OCI-M1 (cell line): ENCODE measurements around the gene ACY1.
"Not testable (repeated sequence)": the region's sequence is repeated elsewhere in the genome, so short reads cannot be mapped to it uniquely, and the experiment has no call there.

Source experiments
- DNase-seq: peaks from one replicate; lab custom pipeline; 2025; lab: John Stamatoyannopoulos, UW

ACY1 gene

GRCh38 chr3:52025453-52025852 is 42.1 kb downstream of the ACY1 start:
- DNase-seq = no peak

GRCh38 chr3:52026041-52026440 is 42.7 kb downstream of the ACY1 start:
- DNase-seq = no peak

- DNase-seq = no peak
Measured at GRCh38 chr3:52028572-52028971, 45.2 kb downstream of the ACY1 start.

GRCh38 chr3:52029053-52029452 is 45.7 kb downstream of the ACY1 start:
- DNase-seq = peak; percentile 56

GRCh38 chr3:52029535-52029934 is 46.2 kb downstream of the ACY1 start:
- no peak for DNase-seq

GRCh38 chr3:52030714-52031310 is 47.5 kb downstream of the ACY1 start:
- DNase-seq = no peak

- DNase-seq = no peak
Measured at GRCh38 chr3:52031896-52032295, 48.6 kb downstream of the ACY1 start.

GRCh38 chr3:52032702-52033408 is 49.5 kb downstream of the ACY1 start:
- DNase-seq = no peak

- not testable (repeated sequence) for DNase-seq
Measured at GRCh38 chr3:52033748-52034147, 50.4 kb downstream of the ACY1 start.

GRCh38 chr3:52034212-52034611 is 50.9 kb downstream of the ACY1 start:
- DNase-seq = no peak

GRCh38 chr3:52034651-52035050 is 51.3 kb downstream of the ACY1 start:
- DNase-seq = no peak

- DNase-seq = no peak
Measured at GRCh38 chr3:52036222-52036694, 52.9 kb downstream of the ACY1 start.

- no peak for DNase-seq
Measured at GRCh38 chr3:52036829-52037228, 53.5 kb downstream of the ACY1 start.

GRCh38 chr3:52037291-52037690 is 54.0 kb downstream of the ACY1 start:
- no peak for DNase-seq

- no peak for DNase-seq
Measured at GRCh38 chr3:52038227-52038626, 54.9 kb downstream of the ACY1 start.
